SK-N-SH treated with all-trans-retinoic acid at 6 μM for 48 hours (cell line): ENCODE results near the gene NACC1.

Source experiments
- ATAC-seq: fragments of 200-7000 bp; cut with Tn5 transposase; 3 replicates; pipeline ENCODE4 v1.9.1; 2020; ENCODE audit warnings: mild to moderate bottlenecking, moderate library complexity
- ARNTL ChIP-seq: fragments of 450-650 bp; formaldehyde crosslinking; IDR thresholded peaks from 2 replicates; pipeline ENCODE4 v1.5.0; 2020; ENCODE audit warnings: low read depth, mild to moderate bottlenecking, moderate library complexity, borderline replicate concordance
- BACH2 ChIP-seq: fragments of 250-450 bp; sonication (Bioruptor Pico); IDR thresholded peaks from 2 replicates; pipeline ENCODE4 v1.9.0; 2021; ENCODE audit warnings: mild to moderate bottlenecking, borderline replicate concordance
- CSDC2 ChIP-seq: fragments of 250-450 bp; sonication (Bioruptor Pico); IDR thresholded peaks from 2 replicates; pipeline ENCODE4 v1.5.0; 2020; ENCODE audit warnings: mild to moderate bottlenecking, moderate library complexity
- ESRRG ChIP-seq: fragments of 250-450 bp; sonication (Bioruptor Pico); IDR thresholded peaks from 2 replicates; pipeline ENCODE4 v1.6.1; 2021; ENCODE audit warnings: mild to moderate bottlenecking
- ISL1 ChIP-seq: fragments of 250-450 bp; sonication (Bioruptor Pico); IDR thresholded peaks from 2 replicates; pipeline ENCODE4 v2.1.2; 2022; ENCODE audit warnings: mild to moderate bottlenecking, moderate library complexity
- OSR1 ChIP-seq: fragments of 250-450 bp; sonication (Bioruptor Pico); IDR thresholded peaks from 2 replicates; pipeline ENCODE4 v1.8.0; 2022; ENCODE audit warnings: moderate library complexity, mild to moderate bottlenecking, inconsistent platforms
- RARB ChIP-seq: fragments of 250-450 bp; sonication (Bioruptor Pico); IDR thresholded peaks from 2 replicates; pipeline ENCODE4 v1.8.0; 2021; ENCODE audit warnings: mild to moderate bottlenecking, moderate library complexity
- SNAI2 ChIP-seq: fragments of 250-450 bp; sonication (Bioruptor Pico); IDR thresholded peaks from 2 replicates; pipeline ENCODE4 v1.5.0; 2020; ENCODE audit warnings: mild to moderate bottlenecking, moderate library complexity
- TCF4 ChIP-seq: fragments of 250-450 bp; sonication (Bioruptor Pico); IDR thresholded peaks from 2 replicates; pipeline ENCODE4 v1.8.0; 2021; ENCODE audit warnings: mild to moderate bottlenecking, moderate library complexity, borderline replicate concordance
- TOX ChIP-seq: fragments of 250-450 bp; sonication (Bioruptor Pico); IDR thresholded peaks from 2 replicates; pipeline ENCODE4 v1.8.0; 2021; ENCODE audit warnings: mild to moderate bottlenecking, moderate library complexity, borderline replicate concordance
- ZC3H10 ChIP-seq: fragments of 250-450 bp; sonication (Bioruptor Pico); IDR thresholded peaks from 2 replicates; pipeline ENCODE4 v1.5.1; 2021; ENCODE audit warnings: mild to moderate bottlenecking, moderate library complexity
- ZFP30 ChIP-seq: fragments of 450-650 bp; formaldehyde crosslinking; IDR thresholded peaks from 2 replicates; pipeline ENCODE4 v1.5.0; 2022; ENCODE audit warnings: mild to moderate bottlenecking, moderate library complexity
- ZNF70 ChIP-seq: fragments of 450-650 bp; formaldehyde crosslinking; IDR thresholded peaks from 2 replicates; pipeline ENCODE4 v1.5.0; 2020; ENCODE audit warnings: mild to moderate bottlenecking, moderate library complexity
- ZNF8 ChIP-seq: fragments of 450-650 bp; formaldehyde crosslinking; IDR thresholded peaks from 2 replicates; pipeline ENCODE4 v1.5.0; 2020; ENCODE audit warnings: mild to moderate bottlenecking, moderate library complexity
- TF ChIP-seq, protein P1 (sequence below): fragments of 250-450 bp; sonication (Bioruptor Pico); IDR thresholded peaks from 2 replicates; pipeline ENCODE4 v1.5.1; 2021; ENCODE audit warnings: mild to moderate bottlenecking, moderate library complexity
- TF ChIP-seq, protein P2 (sequence below): fragments of 250-450 bp; sonication (Bioruptor Pico); IDR thresholded peaks from 2 replicates; pipeline ENCODE4 v1.8.0; 2021; ENCODE audit warnings: low read depth, mild to moderate bottlenecking, moderate library complexity, borderline replicate concordance
- TF ChIP-seq, protein P3 (sequence below): fragments of 250-450 bp; sonication (Bioruptor Pico); IDR thresholded peaks from 2 replicates; pipeline ENCODE4 v1.8.0; 2020; ENCODE audit warnings: mild to moderate bottlenecking, moderate library complexity, borderline replicate concordance

NACC1 gene

DNA sequence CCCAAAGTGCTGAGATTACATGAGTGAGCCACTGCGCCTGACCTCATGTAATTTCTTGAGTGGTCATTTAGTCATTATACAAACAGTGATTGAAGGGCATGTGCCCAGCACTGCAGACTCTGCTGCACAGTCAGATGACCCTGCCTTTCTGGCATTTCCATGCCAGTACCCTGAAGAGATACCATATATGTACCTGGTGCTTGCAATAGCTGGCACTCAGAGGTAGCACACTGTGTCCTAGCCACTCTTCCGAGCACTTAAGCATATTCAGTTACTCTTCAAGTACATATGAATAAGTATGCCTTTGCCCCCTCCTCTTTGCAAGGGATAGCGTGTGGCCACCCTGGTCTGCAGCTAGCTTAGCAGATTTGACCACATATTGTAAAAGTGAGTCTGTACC lies 16.6 kb downstream of the NACC1 start:
- no peak for ATAC-seq

DNA sequence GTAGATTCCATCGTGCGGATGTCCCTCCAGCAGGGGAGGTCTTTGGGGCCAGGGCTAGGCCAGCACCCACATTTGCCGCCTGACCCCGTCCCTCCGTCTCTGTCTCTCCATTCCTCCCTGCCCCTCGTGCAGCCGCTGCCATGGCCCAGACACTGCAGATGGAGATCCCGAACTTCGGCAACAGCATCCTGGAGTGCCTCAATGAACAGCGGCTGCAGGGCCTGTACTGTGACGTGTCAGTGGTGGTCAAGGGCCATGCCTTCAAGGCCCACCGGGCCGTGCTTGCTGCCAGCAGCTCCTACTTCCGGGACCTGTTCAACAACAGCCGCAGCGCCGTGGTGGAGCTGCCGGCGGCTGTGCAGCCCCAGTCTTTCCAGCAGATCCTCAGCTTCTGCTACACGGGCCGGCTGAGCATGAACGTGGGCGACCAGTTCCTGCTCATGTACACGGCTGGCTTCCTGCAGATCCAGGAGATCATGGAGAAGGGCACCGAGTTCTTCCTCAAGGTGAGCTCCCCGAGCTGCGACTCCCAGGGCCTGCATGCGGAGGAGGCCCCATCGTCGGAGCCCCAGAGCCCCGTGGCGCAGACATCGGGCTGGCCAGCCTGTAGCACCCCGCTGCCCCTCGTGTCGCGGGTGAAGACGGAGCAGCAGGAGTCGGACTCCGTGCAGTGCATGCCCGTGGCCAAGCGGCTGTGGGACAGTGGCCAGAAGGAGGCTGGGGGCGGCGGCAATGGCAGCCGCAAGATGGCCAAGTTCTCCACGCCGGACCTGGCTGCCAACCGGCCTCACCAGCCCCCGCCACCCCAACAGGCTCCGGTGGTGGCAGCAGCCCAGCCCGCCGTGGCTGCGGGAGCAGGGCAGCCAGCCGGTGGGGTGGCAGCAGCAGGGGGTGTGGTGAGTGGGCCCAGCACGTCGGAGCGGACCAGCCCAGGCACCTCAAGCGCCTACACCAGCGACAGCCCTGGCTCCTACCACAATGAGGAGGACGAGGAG lies 17.3 kb downstream of the NACC1 start:
- ATAC-seq: no peak
- TF ChIP-seq, protein P1, sequence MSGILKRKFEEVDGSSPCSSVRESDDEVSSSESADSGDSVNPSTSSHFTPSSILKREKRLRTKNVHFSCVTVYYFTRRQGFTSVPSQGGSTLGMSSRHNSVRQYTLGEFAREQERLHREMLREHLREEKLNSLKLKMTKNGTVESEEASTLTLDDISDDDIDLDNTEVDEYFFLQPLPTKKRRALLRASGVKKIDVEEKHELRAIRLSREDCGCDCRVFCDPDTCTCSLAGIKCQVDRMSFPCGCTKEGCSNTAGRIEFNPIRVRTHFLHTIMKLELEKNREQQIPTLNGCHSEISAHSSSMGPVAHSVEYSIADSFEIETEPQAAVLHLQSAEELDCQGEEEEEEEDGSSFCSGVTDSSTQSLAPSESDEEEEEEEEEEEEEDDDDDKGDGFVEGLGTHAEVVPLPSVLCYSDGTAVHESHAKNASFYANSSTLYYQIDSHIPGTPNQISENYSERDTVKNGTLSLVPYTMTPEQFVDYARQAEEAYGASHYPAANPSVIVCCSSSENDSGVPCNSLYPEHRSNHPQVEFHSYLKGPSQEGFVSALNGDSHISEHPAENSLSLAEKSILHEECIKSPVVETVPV (CRISPR knock-in tag): no peak

More for the DNA sequence above, 16.6 kb downstream of the NACC1 start:
- TF ChIP-seq CSDC2 (CRISPR knock-in tag) (no peak), RARB (CRISPR knock-in tag) (no peak), ZNF8 (CRISPR knock-in tag) (no peak), ESRRG (CRISPR knock-in tag) (no peak), OSR1 (no peak), ZFP30 (CRISPR knock-in tag) (no peak), TCF4 (CRISPR knock-in tag) (no peak)
- TF ChIP-seq, protein P2, sequence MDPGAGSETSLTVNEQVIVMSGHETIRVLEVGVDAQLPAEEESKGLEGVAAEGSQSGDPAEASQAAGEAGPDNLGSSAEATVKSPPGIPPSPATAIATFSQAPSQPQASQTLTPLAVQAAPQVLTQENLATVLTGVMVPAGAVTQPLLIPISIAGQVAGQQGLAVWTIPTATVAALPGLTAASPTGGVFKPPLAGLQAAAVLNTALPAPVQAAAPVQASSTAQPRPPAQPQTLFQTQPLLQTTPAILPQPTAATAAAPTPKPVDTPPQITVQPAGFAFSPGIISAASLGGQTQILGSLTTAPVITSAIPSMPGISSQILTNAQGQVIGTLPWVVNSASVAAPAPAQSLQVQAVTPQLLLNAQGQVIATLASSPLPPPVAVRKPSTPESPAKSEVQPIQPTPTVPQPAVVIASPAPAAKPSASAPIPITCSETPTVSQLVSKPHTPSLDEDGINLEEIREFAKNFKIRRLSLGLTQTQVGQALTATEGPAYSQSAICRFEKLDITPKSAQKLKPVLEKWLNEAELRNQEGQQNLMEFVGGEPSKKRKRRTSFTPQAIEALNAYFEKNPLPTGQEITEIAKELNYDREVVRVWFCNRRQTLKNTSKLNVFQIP (CRISPR knock-in tag): no peak
- TF ChIP-seq, protein P1 (CRISPR knock-in tag): no peak
- TF ChIP-seq, all 23 proteins: peak for 0

DNA sequence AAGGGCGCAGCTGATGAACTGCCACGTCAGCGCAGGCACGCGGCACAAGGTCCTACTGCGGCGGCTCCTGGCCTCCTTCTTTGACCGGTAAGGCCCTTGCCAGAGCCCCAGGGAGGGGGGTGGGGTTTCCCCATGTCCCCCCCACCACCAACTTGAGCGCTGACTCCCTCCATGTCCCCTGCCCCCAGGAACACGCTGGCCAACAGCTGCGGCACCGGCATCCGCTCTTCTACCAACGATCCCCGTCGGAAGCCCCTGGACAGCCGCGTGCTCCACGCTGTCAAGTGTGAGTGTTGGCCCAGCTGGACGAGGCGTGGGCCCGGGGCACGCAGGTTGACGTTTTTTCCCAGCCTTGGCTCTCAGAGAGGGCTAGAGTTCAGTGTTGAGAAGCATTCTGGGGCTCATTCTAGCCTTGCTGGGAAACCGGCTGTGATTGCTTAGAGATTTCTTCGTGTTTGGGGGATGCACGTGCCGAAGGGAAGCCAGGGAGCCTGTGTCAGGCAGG lies 19.3 kb downstream of the NACC1 start:
- no peak for TF ChIP-seq OSR1
- no peak for TF ChIP-seq ZNF70
- no peak for TF ChIP-seq BACH2 (CRISPR knock-in tag)
- TF ChIP-seq, protein P3, sequence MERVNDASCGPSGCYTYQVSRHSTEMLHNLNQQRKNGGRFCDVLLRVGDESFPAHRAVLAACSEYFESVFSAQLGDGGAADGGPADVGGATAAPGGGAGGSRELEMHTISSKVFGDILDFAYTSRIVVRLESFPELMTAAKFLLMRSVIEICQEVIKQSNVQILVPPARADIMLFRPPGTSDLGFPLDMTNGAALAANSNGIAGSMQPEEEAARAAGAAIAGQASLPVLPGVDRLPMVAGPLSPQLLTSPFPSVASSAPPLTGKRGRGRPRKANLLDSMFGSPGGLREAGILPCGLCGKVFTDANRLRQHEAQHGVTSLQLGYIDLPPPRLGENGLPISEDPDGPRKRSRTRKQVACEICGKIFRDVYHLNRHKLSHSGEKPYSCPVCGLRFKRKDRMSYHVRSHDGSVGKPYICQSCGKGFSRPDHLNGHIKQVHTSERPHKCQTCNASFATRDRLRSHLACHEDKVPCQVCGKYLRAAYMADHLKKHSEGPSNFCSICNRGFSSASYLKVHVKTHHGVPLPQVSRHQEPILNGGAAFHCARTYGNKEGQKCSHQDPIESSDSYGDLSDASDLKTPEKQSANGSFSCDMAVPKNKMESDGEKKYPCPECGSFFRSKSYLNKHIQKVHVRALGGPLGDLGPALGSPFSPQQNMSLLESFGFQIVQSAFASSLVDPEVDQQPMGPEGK: no peak
- no peak for TF ChIP-seq ISL1
- TF ChIP-seq, protein P2 (CRISPR knock-in tag): no peak
- no peak for TF ChIP-seq ZFP30 (CRISPR knock-in tag)
- TF ChIP-seq, protein P1 (CRISPR knock-in tag): no peak
- no peak for TF ChIP-seq TOX (CRISPR knock-in tag)
- TF ChIP-seq ARNTL (CRISPR knock-in tag): no peak
- no peak for TF ChIP-seq SNAI2 (CRISPR knock-in tag)
- TF ChIP-seq RARB (CRISPR knock-in tag): no peak
- TF ChIP-seq TCF4 (CRISPR knock-in tag): no peak
- no peak for TF ChIP-seq ZC3H10 (CRISPR knock-in tag)
- ATAC-seq: no peak
